K562 (cell line): ENCODE results near the gene SPATA2L. TPM values are rescaled to one million over a fixed set of nuclear protein-coding genes. Genes with fewer than 3 reads are reported as not detected.

Experiments used
- CBFB ChIP-seq: sonication (generic); formaldehyde crosslinking; IDR thresholded peaks from 2 replicates; pipeline ENCODE4 v1.4.0; 2020; ENCODE audit warnings: mild to moderate bottlenecking, missing genetic modification reagents
- CCNT2 ChIP-seq: IDR thresholded peaks from 2 replicates; pipeline ENCODE4 v1.6.1; 2011; ENCODE audit warnings: borderline replicate concordance, low read depth, mild to moderate bottlenecking, moderate library complexity, mixed read lengths, low read length; ENCODE audit not compliant: insufficient read length; ENCODE audit errors: extremely low read depth
- GTF2F1 ChIP-seq: IDR thresholded peaks from 2 replicates; pipeline ENCODE4 v1.6.1; 2011; ENCODE audit warnings: low read depth, low read length, improper control_type of control experiment
- MEF2D ChIP-seq: conservative IDR thresholded peaks from 2 replicates; pipeline ENCODE4 v1.6.1; 2016; ENCODE audit warnings: low read depth, missing genetic modification characterization, missing compliant biosample characterization
- MEIS2 ChIP-seq: fragments of 450-650 bp; IDR thresholded peaks from 2 replicates; pipeline ENCODE4 v1.6.1; 2014; ENCODE audit warnings: mild to moderate bottlenecking; ENCODE audit not compliant: partially characterized antibody
- MTA2 ChIP-seq: fragments of 450-650 bp; IDR thresholded peaks from 2 replicates; pipeline ENCODE4 v1.6.1; 2016; ENCODE audit warnings: low read depth
- TBL1XR1 ChIP-seq, 2 experiments: IDR thresholded peaks; 2 replicates each; pipeline ENCODE4 v1.6.1; 2012; ENCODE audit warnings: improper control_type of control experiment in 2 of 2, low read length in 2 of 2, mild to moderate bottlenecking in 1 of 2
- YBX1 ChIP-seq: fragments of 450-650 bp; IDR thresholded peaks from 2 replicates; pipeline ENCODE4 v1.7.1; 2016; ENCODE audit warnings: mild to moderate bottlenecking
- ZFX ChIP-seq: sonication (generic); formaldehyde crosslinking; IDR thresholded peaks from 2 replicates; pipeline ENCODE4 v1.8.0; 2022; ENCODE audit warnings: mild to moderate bottlenecking, missing genetic modification reagents, moderate library complexity
- ZNF121 ChIP-seq: sonication (generic); formaldehyde crosslinking; conservative IDR thresholded peaks from 2 replicates; pipeline ENCODE4 v1.8.0; 2022; ENCODE audit warnings: missing genetic modification reagents
- ZNF445 ChIP-seq: fragments of 250-450 bp; sonication (Bioruptor Pico); IDR thresholded peaks from 2 replicates; pipeline ENCODE4 v1.4.0; 2020; ENCODE audit warnings: low read depth, mild to moderate bottlenecking, moderate library complexity
- ZNF57 ChIP-seq: fragments of 450-650 bp; formaldehyde crosslinking; IDR thresholded peaks from 2 replicates; pipeline ENCODE4 v1.4.0; 2020; ENCODE audit warnings: mild to moderate bottlenecking, moderate library complexity
- polyA plus RNA-seq, 8 experiments: library from polyadenylated mRNA; depleted of rRNA in 4 of 8; stranded (reverse) in 5 of 8; unstranded in 3 of 8; fragments of >200 nt; fragmentation: Nextera tagmentation in 2 of 8; fragmentation: Illumina TruSeq in 1 of 8; extraction: Ambion mirVana in 2 of 8; extraction: Trizol in 1 of 8; gene quantifications; 2 replicates each; pipeline versions ENCODE4 v1.2.1 to v1.2.3, GENCODE V29; 2011 to 2014; ENCODE audit warnings: inconsistent platforms in 1 of 8, missing spikeins in 1 of 8
- total RNA-seq, 7 experiments: library from RNA; depleted of rRNA in 6 of 7; stranded (reverse); fragments of >200 nt in 6 of 7; fragmentation: Illumina TruSeq in 2 of 7; extraction: Trizol in 2 of 7; gene quantifications; 2 replicates each; pipeline versions ENCODE4 v1.2.1 to v1.2.3, GENCODE V29; 2011 to 2021; ENCODE audit warnings: low replicate concordance in 1 of 7
- TF ChIP-seq, protein P1 (sequence below): fragments of 450-650 bp; formaldehyde crosslinking; IDR thresholded peaks from 2 replicates; pipeline ENCODE4 v1.4.0; 2022; ENCODE audit warnings: missing genetic modification characterization
- TF ChIP-seq, protein P2 (sequence below): fragments of 450-650 bp; IDR thresholded peaks from 2 replicates; pipeline ENCODE4 v1.6.1; 2017; ENCODE audit warnings: antibody characterized with exemption
- TF ChIP-seq, protein P3 (sequence below): conservative IDR thresholded peaks from 2 replicates; pipeline ENCODE4 v1.6.1; 2011; ENCODE audit warnings: low read depth, mild to moderate bottlenecking, low read length; ENCODE audit not compliant: control insufficient read depth
- TF ChIP-seq, protein P4 (sequence below): sonication (generic); formaldehyde crosslinking; IDR thresholded peaks from 2 replicates; pipeline ENCODE4 v1.9.0; 2022; ENCODE audit warnings: mild to moderate bottlenecking, missing genetic modification reagents

Gene SPATA2L
- total and polyA plus RNA-seq, 9 of the 15 experiments (the other 6 are each of a cell fraction or from before 2014, with no cell fraction given), result 0.13 to 19.2 (median 4.8) TPM; not detected in 1

DNA sequence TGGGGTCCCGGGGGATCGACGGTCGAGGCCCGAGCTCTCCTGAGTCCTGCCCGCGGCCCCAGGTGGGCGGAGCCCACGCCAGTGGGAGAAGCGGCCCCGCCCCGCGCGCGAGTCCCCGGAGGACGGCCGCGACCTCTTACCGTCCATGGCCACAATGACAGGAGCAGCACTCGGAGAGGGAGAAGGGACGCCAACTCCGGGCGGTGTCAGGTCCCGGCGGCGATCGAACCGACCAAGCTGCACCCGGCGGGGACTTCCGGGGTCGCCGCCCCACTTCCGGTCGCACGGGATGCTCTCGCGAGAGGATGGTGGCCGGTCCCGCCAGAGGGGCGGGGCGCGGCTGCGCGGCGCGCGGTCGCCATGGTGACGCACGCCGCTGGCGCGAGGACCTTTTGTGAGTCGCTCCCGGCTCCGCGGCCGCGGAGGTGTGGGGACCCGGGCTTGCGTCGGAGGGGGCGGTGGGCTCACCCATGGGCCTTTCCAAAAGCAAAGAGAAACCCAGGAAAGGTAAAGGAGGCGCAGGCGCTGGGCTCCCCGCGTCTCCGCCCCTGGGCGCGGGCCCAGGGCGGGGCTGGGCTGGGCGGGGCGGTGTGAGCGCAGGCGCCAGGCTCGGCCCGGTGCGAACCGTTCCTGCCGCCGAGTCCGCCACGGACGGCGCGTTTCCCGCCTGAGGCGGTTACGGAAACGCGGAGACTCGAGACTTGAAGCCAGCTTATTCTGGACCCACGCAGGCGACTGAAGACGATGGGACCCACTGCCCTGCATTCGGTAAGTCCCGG lies 43.9 kb downstream of the SPATA2L start, which contains the start of the genes CHMP1A and SPATA33 (continued):
- TF ChIP-seq ZNF121 (CRISPR knock-in tag) (no peak), ZFX (CRISPR knock-in tag) (peak; percentile 73), TBL1XR1 (IDR thresholded peaks at IDR 0.05; ENCODE audit: low read length in 2 of 2) (no peak), CBFB (no peak), MEF2D (no peak), ZNF445 (no peak), GTF2F1 (no peak), MEIS2 (no peak), ZNF57 (CRISPR knock-in tag) (no peak), CCNT2 (peak; percentile 69), YBX1 (no peak), MTA2 (no peak)
- TF ChIP-seq, protein P1, sequence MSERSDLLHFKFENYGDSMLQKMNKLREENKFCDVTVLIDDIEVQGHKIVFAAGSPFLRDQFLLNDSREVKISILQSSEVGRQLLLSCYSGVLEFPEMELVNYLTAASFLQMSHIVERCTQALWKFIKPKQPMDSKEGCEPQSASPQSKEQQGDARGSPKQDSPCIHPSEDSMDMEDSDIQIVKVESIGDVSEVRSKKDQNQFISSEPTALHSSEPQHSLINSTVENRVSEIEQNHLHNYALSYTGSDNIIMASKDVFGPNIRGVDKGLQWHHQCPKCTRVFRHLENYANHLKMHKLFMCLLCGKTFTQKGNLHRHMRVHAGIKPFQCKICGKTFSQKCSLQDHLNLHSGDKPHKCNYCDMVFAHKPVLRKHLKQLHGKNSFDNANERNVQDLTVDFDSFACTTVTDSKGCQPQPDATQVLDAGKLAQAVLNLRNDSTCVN, result no peak
- TF ChIP-seq, protein P2, sequence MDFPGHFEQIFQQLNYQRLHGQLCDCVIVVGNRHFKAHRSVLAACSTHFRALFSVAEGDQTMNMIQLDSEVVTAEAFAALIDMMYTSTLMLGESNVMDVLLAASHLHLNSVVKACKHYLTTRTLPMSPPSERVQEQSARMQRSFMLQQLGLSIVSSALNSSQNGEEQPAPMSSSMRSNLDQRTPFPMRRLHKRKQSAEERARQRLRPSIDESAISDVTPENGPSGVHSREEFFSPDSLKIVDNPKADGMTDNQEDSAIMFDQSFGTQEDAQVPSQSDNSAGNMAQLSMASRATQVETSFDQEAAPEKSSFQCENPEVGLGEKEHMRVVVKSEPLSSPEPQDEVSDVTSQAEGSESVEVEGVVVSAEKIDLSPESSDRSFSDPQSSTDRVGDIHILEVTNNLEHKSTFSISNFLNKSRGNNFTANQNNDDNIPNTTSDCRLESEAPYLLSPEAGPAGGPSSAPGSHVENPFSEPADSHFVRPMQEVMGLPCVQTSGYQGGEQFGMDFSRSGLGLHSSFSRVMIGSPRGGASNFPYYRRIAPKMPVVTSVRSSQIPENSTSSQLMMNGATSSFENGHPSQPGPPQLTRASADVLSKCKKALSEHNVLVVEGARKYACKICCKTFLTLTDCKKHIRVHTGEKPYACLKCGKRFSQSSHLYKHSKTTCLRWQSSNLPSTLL, result no peak
- TF ChIP-seq, protein P3, sequence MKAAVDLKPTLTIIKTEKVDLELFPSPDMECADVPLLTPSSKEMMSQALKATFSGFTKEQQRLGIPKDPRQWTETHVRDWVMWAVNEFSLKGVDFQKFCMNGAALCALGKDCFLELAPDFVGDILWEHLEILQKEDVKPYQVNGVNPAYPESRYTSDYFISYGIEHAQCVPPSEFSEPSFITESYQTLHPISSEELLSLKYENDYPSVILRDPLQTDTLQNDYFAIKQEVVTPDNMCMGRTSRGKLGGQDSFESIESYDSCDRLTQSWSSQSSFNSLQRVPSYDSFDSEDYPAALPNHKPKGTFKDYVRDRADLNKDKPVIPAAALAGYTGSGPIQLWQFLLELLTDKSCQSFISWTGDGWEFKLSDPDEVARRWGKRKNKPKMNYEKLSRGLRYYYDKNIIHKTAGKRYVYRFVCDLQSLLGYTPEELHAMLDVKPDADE, result peak; percentile 79
- TF ChIP-seq, protein P4, sequence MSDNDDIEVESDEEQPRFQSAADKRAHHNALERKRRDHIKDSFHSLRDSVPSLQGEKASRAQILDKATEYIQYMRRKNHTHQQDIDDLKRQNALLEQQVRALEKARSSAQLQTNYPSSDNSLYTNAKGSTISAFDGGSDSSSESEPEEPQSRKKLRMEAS (CRISPR knock-in tag), result no peak; the same call in 1 of the 2 replicates
